SK-N-SH (cell line): ENCODE measurements around the gene PSMB2.

ENCODE experiments used
- EZH2phosphoT487 ChIP-seq: fragments of 200-600 bp; sonication (generic); IDR thresholded peaks from 2 replicates; pipeline ENCODE4 v1.6.1; 2017; ENCODE audit warnings: low read depth, mixed run types, mild to moderate bottlenecking, antibody characterized with exemption, moderate library complexity, borderline replicate concordance
- FOXM1 ChIP-seq: IDR thresholded peaks from 2 replicates; pipeline ENCODE4 v1.4.0; 2012; ENCODE audit warnings: low read depth, mild to moderate bottlenecking
- GABPA ChIP-seq: IDR thresholded peaks from 2 replicates; pipeline ENCODE4 v1.4.0; 2012; ENCODE audit warnings: low read depth, mild to moderate bottlenecking
- MXI1 ChIP-seq: IDR thresholded peaks from 2 replicates; pipeline ENCODE4 v1.6.1; 2012; ENCODE audit warnings: mild to moderate bottlenecking, low read depth, low read length, improper control_type of control experiment
- POLR2AphosphoS5 ChIP-seq: IDR thresholded peaks from 2 replicates; pipeline ENCODE4 v1.6.1; 2012; ENCODE audit warnings: low read depth, low read length
- RAD21 ChIP-seq: IDR thresholded peaks from 2 replicates; pipeline ENCODE4 v1.6.1; 2012; ENCODE audit warnings: mild to moderate bottlenecking, low read length
- TAF1 ChIP-seq: IDR thresholded peaks from 2 replicates; pipeline ENCODE4 v1.6.1; 2012; ENCODE audit warnings: low read depth, mild to moderate bottlenecking, low read length, moderate library complexity, borderline replicate concordance
- TF ChIP-seq, protein P1 (sequence below): IDR thresholded peaks from 2 replicates; pipeline ENCODE4 v1.4.0; 2012; ENCODE audit warnings: low read depth
- TF ChIP-seq, protein P2 (sequence below): fragments of 200-600 bp; sonication (generic); IDR thresholded peaks from 2 replicates; pipeline ENCODE4 v1.6.1; 2017; ENCODE audit warnings: antibody characterized with exemption, mild to moderate bottlenecking, moderate library complexity
- TF ChIP-seq, protein P3 (sequence below): fragments of 150-350 bp; IDR thresholded peaks from 2 replicates; pipeline ENCODE4 v1.6.1; 2017; ENCODE audit warnings: antibody characterized with exemption, low read length, low read depth, borderline replicate concordance
- TF ChIP-seq, protein P4 (sequence below): IDR thresholded peaks from 2 replicates; pipeline ENCODE4 v1.4.0; 2012; ENCODE audit warnings: low read depth, borderline replicate concordance

DNA sequence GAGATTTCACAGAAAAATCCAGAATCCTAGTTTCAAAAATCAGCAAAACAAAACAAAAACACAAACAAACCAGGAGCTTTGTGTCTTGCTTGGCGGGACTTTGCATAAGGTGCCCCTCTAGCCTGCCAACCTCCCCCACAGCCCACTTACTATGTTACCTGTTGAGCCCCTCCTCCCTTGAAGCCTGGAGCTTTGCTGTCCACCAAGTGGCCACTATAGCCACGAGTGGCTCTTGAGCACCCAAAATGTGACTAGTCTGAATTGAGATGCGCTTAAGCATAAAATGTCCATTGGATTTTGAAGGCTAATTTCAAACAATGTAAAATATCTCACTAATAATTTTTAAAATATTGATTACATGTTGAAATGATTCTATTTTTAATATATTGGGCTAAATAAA is 56.0 kb downstream of the PSMB2 start:
- TF ChIP-seq GABPA (no peak), TAF1 (no peak), EZH2phosphoT487 (no peak), POLR2AphosphoS5 (no peak), FOXM1 (no peak), RAD21 (no peak), MXI1 (no peak)
- TF ChIP-seq, protein P1, sequence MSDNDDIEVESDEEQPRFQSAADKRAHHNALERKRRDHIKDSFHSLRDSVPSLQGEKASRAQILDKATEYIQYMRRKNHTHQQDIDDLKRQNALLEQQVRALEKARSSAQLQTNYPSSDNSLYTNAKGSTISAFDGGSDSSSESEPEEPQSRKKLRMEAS = no peak
- TF ChIP-seq, protein P2, sequence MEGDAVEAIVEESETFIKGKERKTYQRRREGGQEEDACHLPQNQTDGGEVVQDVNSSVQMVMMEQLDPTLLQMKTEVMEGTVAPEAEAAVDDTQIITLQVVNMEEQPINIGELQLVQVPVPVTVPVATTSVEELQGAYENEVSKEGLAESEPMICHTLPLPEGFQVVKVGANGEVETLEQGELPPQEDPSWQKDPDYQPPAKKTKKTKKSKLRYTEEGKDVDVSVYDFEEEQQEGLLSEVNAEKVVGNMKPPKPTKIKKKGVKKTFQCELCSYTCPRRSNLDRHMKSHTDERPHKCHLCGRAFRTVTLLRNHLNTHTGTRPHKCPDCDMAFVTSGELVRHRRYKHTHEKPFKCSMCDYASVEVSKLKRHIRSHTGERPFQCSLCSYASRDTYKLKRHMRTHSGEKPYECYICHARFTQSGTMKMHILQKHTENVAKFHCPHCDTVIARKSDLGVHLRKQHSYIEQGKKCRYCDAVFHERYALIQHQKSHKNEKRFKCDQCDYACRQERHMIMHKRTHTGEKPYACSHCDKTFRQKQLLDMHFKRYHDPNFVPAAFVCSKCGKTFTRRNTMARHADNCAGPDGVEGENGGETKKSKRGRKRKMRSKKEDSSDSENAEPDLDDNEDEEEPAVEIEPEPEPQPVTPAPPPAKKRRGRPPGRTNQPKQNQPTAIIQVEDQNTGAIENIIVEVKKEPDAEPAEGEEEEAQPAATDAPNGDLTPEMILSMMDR = no peak
- TF ChIP-seq, protein P3, sequence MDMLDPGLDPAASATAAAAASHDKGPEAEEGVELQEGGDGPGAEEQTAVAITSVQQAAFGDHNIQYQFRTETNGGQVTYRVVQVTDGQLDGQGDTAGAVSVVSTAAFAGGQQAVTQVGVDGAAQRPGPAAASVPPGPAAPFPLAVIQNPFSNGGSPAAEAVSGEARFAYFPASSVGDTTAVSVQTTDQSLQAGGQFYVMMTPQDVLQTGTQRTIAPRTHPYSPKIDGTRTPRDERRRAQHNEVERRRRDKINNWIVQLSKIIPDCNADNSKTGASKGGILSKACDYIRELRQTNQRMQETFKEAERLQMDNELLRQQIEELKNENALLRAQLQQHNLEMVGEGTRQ = no peak
- TF ChIP-seq, protein P4, sequence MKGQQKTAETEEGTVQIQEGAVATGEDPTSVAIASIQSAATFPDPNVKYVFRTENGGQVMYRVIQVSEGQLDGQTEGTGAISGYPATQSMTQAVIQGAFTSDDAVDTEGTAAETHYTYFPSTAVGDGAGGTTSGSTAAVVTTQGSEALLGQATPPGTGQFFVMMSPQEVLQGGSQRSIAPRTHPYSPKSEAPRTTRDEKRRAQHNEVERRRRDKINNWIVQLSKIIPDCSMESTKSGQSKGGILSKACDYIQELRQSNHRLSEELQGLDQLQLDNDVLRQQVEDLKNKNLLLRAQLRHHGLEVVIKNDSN = no peak
